NB4 (cell line): ENCODE data around the gene SLC4A2.

Experiments
- CTCF ChIP-seq: IDR thresholded peaks from one replicate; pipeline ENCODE4 v1.5.1; 2012; ENCODE audit warnings: low read depth, low read length
- POLR2A ChIP-seq: IDR thresholded peaks from 2 replicates; pipeline ENCODE4 v1.6.1; 2011; ENCODE audit warnings: mild to moderate bottlenecking; ENCODE audit not compliant: insufficient read length; ENCODE audit errors: extremely low read depth

- TF ChIP-seq CTCF (no peak), POLR2A (no peak)
Measured at GRCh38 chr7:151113344-151114150, 54.2 kb downstream of the SLC4A2 start.
